Measurements from ENCODE around the gene PLEKHM2. TPM values are rescaled to one million over a fixed set of nuclear protein-coding genes. Genes with fewer than 3 reads are reported as not detected.

Gene PLEKHM2
- polyA plus RNA-seq, 1 donor (not counting 4 experiments of a cell fraction or from before 2014, with no cell fraction given): 30.0 TPM

DNA sequence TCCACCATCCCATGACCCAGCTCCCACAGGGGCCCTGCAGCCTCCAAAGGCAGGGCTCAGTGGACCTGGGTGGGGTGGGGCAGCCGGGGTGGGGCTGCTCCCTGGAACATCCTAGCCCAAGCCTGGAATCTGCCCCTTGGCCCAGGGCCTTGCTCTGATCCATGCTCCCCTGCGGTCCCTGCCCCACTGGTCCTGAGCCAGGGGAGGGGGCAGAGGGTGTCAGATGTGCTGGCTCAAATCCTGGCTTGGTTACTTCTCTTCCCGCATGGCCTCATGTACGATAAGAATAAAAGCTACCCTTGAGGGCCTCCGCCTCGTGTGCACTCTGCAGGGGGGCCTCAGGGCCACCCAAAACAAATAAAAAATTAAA lies 52.8 kb downstream of the PLEKHM2 start:
- Histone ChIP-seq H3K4me1 (ENCODE audit: control insufficient read depth, extremely low read depth, insufficient read depth, low read length) (peaks cover 15% of the 10 kb centered on the region), H3K36me3 (ENCODE audit: control insufficient read depth in 2 of 2, extremely low read depth in 1 of 2, insufficient read depth in 2 of 2, low read length in 2 of 2) (peaks cover 17 to 24% of the 10 kb centered on the region in 2 experiments), H3K9ac (ENCODE audit: control insufficient read depth, extremely low read depth, insufficient read depth, low read length) (no peak overlapping the region), H3K9me3 (ENCODE audit: control insufficient read depth, low read depth, low read length) (no peaks in the 10 kb centered on the region), H3K4me3 (ENCODE audit: control insufficient read depth in 2 of 3, extremely low read depth in 1 of 3, insufficient read depth in 2 of 3, low read depth in 1 of 3, low read length in 3 of 3) (no peak overlapping the region), H3K27me3 (ENCODE audit: control insufficient read depth, extremely low read depth, insufficient read depth, low read length) (no peaks in the 10 kb centered on the region), H3K4me2 (ENCODE audit: control insufficient read depth, extremely low read depth, insufficient read depth, low read depth, low read length) (no peak overlapping the region), H3K27ac (ENCODE audit: control insufficient read depth, insufficient read depth, low read length) (no peak overlapping the region), H3K79me2 (ENCODE audit: control insufficient read depth, insufficient read depth, low read length) (no peaks in the 10 kb centered on the region), H3K9me1 (ENCODE audit: control insufficient read depth, extremely low read depth, insufficient read depth, low read length) (no peaks in the 10 kb centered on the region), H2AFZ (ENCODE audit: control insufficient read depth, low read length) (no peak overlapping the region), H4K20me1 (ENCODE audit: control insufficient read depth, extremely low read depth, insufficient read depth, low read length) (no peaks in the 10 kb centered on the region)
- DNase-seq (ENCODE audit: low read depth, low spot score): no peak
- FAIRE-seq: no peak
- dilution Hi-C loops (cut with MboI; ENCODE audit: extremely low pct_ligation_motif_present, low sequenced_read_pairs): no loop called here
- TF ChIP-seq, protein P1, sequence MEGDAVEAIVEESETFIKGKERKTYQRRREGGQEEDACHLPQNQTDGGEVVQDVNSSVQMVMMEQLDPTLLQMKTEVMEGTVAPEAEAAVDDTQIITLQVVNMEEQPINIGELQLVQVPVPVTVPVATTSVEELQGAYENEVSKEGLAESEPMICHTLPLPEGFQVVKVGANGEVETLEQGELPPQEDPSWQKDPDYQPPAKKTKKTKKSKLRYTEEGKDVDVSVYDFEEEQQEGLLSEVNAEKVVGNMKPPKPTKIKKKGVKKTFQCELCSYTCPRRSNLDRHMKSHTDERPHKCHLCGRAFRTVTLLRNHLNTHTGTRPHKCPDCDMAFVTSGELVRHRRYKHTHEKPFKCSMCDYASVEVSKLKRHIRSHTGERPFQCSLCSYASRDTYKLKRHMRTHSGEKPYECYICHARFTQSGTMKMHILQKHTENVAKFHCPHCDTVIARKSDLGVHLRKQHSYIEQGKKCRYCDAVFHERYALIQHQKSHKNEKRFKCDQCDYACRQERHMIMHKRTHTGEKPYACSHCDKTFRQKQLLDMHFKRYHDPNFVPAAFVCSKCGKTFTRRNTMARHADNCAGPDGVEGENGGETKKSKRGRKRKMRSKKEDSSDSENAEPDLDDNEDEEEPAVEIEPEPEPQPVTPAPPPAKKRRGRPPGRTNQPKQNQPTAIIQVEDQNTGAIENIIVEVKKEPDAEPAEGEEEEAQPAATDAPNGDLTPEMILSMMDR (optimal IDR thresholded peaks at IDR 0.05 in 1 of 3, IDR thresholded peaks at IDR 0.05 in 1 of 3, conservative IDR thresholded peaks at IDR 0.05 in 1 of 3; ENCODE audit: extremely low read depth in 1 of 3, insufficient read depth in 2 of 3, low read length in 3 of 3): no peak
- TF ChIP-seq EZH2 (IDR thresholded peaks at IDR 0.05; ENCODE audit: low read length): no peak

DNA sequence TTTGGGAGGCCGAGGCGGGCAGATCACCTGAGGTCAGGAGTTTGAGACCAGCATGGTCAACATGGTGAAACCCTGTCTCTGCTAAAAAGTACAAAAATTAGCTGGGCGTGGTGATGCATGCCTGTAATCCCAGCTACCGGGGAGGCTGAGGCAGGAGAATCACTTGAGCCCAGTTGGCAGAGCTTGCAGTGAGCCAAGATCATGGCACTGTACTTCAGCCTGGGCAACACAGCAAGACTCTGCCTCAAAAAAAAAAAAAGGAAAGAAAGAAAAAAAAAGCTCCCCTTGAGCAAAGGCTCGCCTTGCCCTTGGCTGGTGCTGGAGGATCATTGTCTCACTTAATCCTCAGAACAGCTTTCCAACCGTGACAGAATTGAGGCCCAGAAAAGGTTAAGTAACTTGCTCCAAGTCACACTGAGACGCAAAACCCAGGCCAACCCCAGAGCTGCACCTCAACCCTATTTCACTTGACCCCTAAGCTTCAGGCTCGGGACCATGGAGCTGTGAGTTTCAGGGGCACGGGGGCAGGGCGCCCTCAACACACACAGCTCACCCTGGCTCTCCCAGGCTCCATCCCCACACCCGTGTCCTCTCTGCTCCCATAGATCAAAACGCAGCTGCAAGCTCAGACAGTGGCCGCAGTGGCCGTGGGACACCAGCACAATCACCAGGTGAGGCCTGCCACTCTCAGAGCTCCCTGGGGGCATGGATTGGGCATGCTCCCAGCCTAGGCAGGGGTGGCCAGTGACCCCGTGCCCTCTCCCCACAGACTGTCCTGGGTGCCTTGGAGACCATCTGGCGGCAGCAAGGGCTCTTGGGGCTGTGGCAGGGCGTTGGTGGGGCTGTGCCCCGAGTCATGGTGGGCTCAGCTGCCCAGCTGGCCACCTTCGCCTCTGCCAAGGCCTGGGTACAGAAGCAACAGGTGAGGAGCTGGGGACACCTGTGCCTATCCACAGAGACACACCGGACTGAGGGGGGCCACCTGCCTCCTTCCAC lies 53.5 kb downstream of the PLEKHM2 start:
- Histone ChIP-seq H3K4me2 (ENCODE audit: control insufficient read depth, extremely low read depth, insufficient read depth, low read depth, low read length) (no peak overlapping the region), H3K4me1 (ENCODE audit: control insufficient read depth, extremely low read depth, insufficient read depth, low read length) (peaks cover 15% of the 10 kb centered on the region), H3K9me1 (ENCODE audit: control insufficient read depth, extremely low read depth, insufficient read depth, low read length) (no peaks in the 10 kb centered on the region), H2AFZ (ENCODE audit: control insufficient read depth, low read length) (no peak overlapping the region), H3K36me3 (ENCODE audit: control insufficient read depth in 2 of 2, extremely low read depth in 1 of 2, insufficient read depth in 2 of 2, low read length in 2 of 2) (peaks cover 11 to 17% of the 10 kb centered on the region in 2 experiments), H3K79me2 (ENCODE audit: control insufficient read depth, insufficient read depth, low read length) (no peaks in the 10 kb centered on the region), H3K4me3 (ENCODE audit: control insufficient read depth in 2 of 3, extremely low read depth in 1 of 3, insufficient read depth in 2 of 3, low read depth in 1 of 3, low read length in 3 of 3) (no peak overlapping the region), H3K27me3 (ENCODE audit: control insufficient read depth, extremely low read depth, insufficient read depth, low read length) (no peaks in the 10 kb centered on the region), H3K9me3 (ENCODE audit: control insufficient read depth, low read depth, low read length) (no peaks in the 10 kb centered on the region), H3K9ac (ENCODE audit: control insufficient read depth, extremely low read depth, insufficient read depth, low read length) (no peak overlapping the region), H3K27ac (ENCODE audit: control insufficient read depth, insufficient read depth, low read length) (no peak overlapping the region), H4K20me1 (ENCODE audit: control insufficient read depth, extremely low read depth, insufficient read depth, low read length) (no peaks in the 10 kb centered on the region)
- TF ChIP-seq EZH2 (IDR thresholded peaks at IDR 0.05; ENCODE audit: low read length): no peak
- TF ChIP-seq, protein P1 (optimal IDR thresholded peaks at IDR 0.05 in 1 of 3, IDR thresholded peaks at IDR 0.05 in 1 of 3, conservative IDR thresholded peaks at IDR 0.05 in 1 of 3; ENCODE audit: extremely low read depth in 1 of 3, insufficient read depth in 2 of 3, low read length in 3 of 3): no peak
- DNase-seq (ENCODE audit: low read depth, low spot score): no peak
- no peak for FAIRE-seq
- dilution Hi-C loops (cut with MboI; ENCODE audit: extremely low pct_ligation_motif_present, low sequenced_read_pairs): no loop called here

Data from keratinocyte (primary cell).